ENCODE data around the gene KEL.

KEL gene

GRCh38 chr7:143002898-143003297 is 40.7 kb upstream of the KEL start:
- H3K27ac ChIP-seq: no peak overlapping the region
- H3K9me3 ChIP-seq (ENCODE audit: severe bottlenecking): no peaks in the 10 kb centered on the region
- H3K27me3 ChIP-seq (ENCODE audit: insufficient read depth, low read depth, severe bottlenecking): no peaks in the 10 kb centered on the region
- H3K4me3 ChIP-seq (ENCODE audit: low read depth, low read length): peak overlapping the region; percentile 32; the same call in 1 of the 2 replicates
- no peak for TF ChIP-seq CTCF (IDR thresholded peaks at IDR 0.05; ENCODE audit: low read depth, low read length)
- no peaks in the 10 kb centered on the region for H3K36me3 ChIP-seq
- no peak for DNase-seq

GRCh38 chr7:143002106-143002505 is 39.9 kb upstream of the KEL start:
- no peaks in the 10 kb centered on the region for H3K9me3 ChIP-seq (ENCODE audit: severe bottlenecking)
- peak; percentile 46; the same call in 1 of the 2 replicates for TF ChIP-seq CTCF (IDR thresholded peaks at IDR 0.05; ENCODE audit: low read depth, low read length)
- no peaks in the 10 kb centered on the region for H3K36me3 ChIP-seq
- H3K27me3 ChIP-seq (ENCODE audit: insufficient read depth, low read depth, severe bottlenecking): no peaks in the 10 kb centered on the region
- H3K27ac ChIP-seq: no peak overlapping the region
- peak; percentile 35 for DNase-seq
- no peak overlapping the region for H3K4me3 ChIP-seq (ENCODE audit: low read depth, low read length)

- H3K27me3 ChIP-seq (ENCODE audit: insufficient read depth, low read depth, severe bottlenecking): no peaks in the 10 kb centered on the region
- no peak for TF ChIP-seq CTCF (IDR thresholded peaks at IDR 0.05; ENCODE audit: low read depth, low read length)
Measured at GRCh38 chr7:143000648-143001047, 38.5 kb upstream of the KEL start.

DNA sequence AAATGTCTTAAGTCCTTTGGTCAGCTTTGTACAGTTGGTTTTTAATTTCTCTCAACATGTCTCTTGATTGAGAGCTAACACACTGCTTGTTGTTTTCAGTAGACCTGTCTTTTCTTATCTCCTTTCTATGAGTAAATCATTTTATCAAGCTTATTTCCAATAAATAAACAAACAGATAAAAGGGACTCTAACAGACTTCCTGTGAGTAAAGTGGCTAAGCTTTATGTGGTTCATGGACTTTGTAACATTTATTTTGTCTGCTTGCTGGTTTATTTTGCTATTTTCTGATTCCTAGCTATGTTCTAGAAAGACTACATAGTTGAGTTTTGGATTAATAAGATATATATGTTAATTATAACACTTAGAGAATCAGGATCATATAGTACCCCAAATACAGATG is 37.6 kb upstream of the KEL start:
- Histone ChIP-seq H3K4me3 (ENCODE audit: low read depth, low read length) (no peak overlapping the region), H3K9me3 (ENCODE audit: severe bottlenecking) (no peaks in the 10 kb centered on the region), H3K27me3 (ENCODE audit: insufficient read depth, low read depth, severe bottlenecking) (no peaks in the 10 kb centered on the region), H3K27ac (no peak overlapping the region), H3K36me3 (no peaks in the 10 kb centered on the region)
- DNase-seq: no peak
- TF ChIP-seq CTCF (IDR thresholded peaks at IDR 0.05; ENCODE audit: low read depth, low read length): no peak

More at GRCh38 chr7:143000648-143001047, 38.5 kb upstream of the KEL start:
- Histone ChIP-seq H3K27ac (no peak overlapping the region), H3K36me3 (no peaks in the 10 kb centered on the region), H3K4me3 (ENCODE audit: low read depth, low read length) (no peak overlapping the region), H3K9me3 (ENCODE audit: severe bottlenecking) (no peaks in the 10 kb centered on the region)
- DNase-seq: no peak

GRCh38 chr7:142998966-142999365 is 36.8 kb upstream of the KEL start:
- H3K9me3 ChIP-seq (ENCODE audit: severe bottlenecking): no peaks in the 10 kb centered on the region
- H3K27me3 ChIP-seq (ENCODE audit: insufficient read depth, low read depth, severe bottlenecking): no peaks in the 10 kb centered on the region
- H3K36me3 ChIP-seq: no peaks in the 10 kb centered on the region
- no peak overlapping the region for H3K4me3 ChIP-seq (ENCODE audit: low read depth, low read length)
- no peak for DNase-seq
- H3K27ac ChIP-seq: no peak overlapping the region
- no peak for TF ChIP-seq CTCF (IDR thresholded peaks at IDR 0.05; ENCODE audit: low read depth, low read length)

- H3K9me3 ChIP-seq (ENCODE audit: severe bottlenecking): peaks cover 2% of the 10 kb centered on the region
- no peak for TF ChIP-seq CTCF (IDR thresholded peaks at IDR 0.05; ENCODE audit: low read depth, low read length)
- no peaks in the 10 kb centered on the region for H3K36me3 ChIP-seq
- no peak for DNase-seq
- H3K27ac ChIP-seq: no peak overlapping the region
- H3K27me3 ChIP-seq (ENCODE audit: insufficient read depth, low read depth, severe bottlenecking): no peaks in the 10 kb centered on the region
- H3K4me3 ChIP-seq (ENCODE audit: low read depth, low read length): no peak overlapping the region
Measured at GRCh38 chr7:142997456-142997989, 35.4 kb upstream of the KEL start.
